Measurements from ENCODE around the gene APRT. TPM values are rescaled to one million over a fixed set of nuclear protein-coding genes. Genes with fewer than 3 reads are reported as not detected.

The APRT gene
- polyA plus RNA-seq, 3 donors, result 162 to 256 (median 227) TPM

DNA sequence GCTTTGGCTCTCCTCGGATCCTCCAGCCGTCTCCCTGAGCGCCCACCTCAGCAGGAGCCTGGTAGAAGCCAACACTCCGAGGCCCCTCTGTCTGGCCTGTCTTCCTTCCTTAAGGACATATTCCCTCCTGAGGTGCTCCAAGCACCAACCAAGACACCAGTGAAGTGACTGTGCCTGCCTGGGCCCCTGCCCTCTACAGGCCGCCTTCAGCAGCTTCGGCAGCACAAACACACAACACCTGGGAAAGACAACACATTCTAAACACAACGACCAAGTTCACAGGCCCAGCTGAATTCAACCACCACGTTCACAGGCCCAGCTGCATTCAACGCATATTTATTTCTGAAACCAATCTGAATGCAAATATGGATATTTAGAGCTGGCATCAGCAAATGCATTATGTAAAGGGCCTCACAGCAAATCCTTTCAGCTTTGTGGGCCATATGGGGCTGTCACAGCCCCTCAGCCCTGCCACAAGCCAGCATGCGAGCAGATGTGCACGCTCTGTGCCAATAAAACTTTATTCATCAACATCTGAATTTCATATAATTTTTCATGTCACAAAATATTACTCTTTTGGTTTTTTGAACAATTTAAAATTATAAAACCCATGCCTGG, 32.8 kb upstream of the APRT start:
- H3K27ac ChIP-seq (ENCODE audit: low read depth, low read length), result no peak overlapping the region
- 61 to 83% (median 81%) methylated on average over 11 of the region's 11 CpGs for WGBS, 3 donors

DNA sequence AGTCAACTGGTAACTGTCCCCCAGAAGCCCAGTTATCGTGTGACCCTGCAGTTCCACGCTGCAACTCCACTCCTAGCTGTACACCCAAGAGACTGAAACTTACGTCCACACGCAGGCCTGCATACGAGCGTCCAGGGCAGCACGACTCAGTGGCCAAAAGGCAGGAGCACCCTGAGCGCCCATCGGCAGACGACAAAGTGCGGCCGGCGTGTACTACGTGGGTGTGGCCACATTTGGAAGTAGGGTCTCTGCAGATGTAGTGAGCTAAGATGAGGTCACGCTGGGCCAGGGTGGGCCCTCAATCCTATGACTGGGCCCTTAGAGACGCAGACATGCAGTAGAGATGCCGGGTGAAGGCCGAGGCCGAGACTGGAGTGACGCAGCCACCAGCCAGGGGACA, 31.5 kb upstream of the APRT start:
- WGBS, 3 donors, result 90 to 95% (median 93%) methylated on average over 20 of the region's 20 CpGs
- no peak overlapping the region for H3K27ac ChIP-seq (ENCODE audit: low read depth, low read length)

GRCh38 chr16:88842806-88843205, 31.1 kb upstream of the APRT start:
- WGBS, 3 donors, result 93 to 96% (median 94%) methylated on average over 25 of the region's 25 CpGs
- H3K27ac ChIP-seq (ENCODE audit: low read depth, low read length), result no peak overlapping the region

DNA sequence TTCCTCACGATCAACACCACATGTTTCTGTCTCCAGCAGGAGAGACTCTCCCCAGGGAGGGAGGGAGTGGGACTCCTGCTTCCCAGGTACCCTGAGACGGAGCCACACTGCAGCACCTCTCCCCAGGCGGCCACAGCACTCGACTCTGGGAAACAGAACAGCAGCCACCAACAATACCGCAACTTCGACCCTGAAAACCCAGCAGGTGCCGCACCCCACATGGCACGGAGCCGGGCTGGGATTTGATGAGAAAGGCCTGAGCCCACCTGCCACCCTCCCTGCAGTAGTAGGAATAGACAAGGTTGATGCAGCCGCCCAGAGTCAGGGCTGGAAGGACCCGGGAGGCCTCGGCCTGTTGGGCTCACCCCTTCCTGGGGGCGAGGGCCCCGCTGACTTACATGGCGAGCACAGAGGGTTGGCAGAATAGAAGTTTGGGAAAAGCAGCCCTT, 30.6 kb upstream of the APRT start:
- WGBS, 3 donors, result 76 to 94% (median 87%) methylated on average over 15 of the region's 15 CpGs
- H3K27ac ChIP-seq (ENCODE audit: low read depth, low read length), result no peak overlapping the region

DNA sequence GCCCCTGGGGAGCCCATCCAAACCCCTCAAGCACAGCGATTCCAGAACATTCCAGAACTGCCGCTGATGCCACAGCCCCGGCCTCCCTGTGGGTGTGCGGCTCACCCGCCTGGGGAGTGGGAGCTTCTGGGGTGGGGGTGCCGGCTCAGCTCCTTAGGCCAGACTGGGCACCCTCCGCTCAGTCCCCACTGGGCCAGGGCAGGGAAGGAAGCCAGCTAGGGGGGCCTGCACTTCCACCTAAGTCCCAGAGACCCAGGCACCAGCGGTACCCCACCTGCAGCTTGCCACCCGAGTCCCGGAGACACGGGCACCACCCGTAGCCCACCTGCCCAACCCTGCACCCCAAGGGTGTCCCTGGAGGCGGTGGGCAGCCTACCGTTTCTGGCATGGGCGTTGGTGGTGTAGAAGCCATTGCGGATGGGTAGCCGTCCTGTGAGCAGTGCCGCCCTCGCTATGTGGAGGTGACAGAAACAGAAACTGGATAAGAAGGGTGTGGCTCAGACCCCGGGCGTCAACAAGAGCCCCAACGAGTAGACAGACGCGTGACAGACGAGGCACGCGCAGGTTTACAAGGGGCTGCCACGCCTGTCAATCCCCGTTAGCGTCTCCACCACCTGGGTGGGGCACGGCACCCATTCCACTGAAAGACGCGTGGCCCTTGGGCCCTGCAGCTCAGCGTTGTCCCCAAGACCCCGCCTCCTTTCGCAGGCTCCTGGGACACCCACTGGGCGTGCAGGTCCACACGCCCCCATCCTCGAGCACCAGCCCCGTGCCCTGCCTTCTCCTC, 30.0 kb upstream of the APRT start:
- 91 to 93% (median 93%) methylated on average over 38 to 40 of the region's 40 CpGs for WGBS, 3 donors
- H3K27ac ChIP-seq (ENCODE audit: low read depth, low read length), result no peak overlapping the region

DNA sequence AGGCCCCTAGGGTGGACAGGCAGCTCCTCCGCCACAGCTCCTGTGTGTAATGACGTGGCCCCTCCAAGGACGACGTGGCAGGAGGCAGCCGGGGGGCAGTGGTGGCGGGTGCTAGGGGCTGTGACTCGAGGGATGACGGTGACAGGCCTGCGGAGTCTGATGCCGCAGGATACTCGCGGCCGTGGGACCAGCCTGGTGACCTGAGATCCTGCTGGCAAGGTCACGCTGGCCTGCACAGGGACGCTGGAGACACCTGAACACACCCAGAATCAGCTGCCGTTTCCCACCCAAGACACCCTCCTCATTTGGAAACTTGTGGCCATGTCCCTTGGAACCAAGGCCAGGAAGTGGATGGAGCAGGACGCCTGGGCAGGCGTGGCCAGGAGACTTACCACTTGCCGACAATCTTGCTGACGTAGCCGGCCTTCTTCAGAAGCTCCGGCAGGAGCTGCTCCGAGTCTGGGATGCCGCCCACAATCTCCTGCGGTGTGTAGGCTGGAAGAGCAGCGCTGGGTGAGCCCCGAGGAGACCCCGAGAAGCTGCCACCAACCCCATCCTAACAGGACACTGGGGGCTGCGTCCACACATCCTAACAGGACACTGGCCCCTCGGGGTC, 29.0 kb upstream of the APRT start:
- no peak overlapping the region for H3K27ac ChIP-seq (ENCODE audit: low read depth, low read length)
- WGBS, 3 donors, result 70 to 90% (median 81%) methylated on average over 30 of the region's 30 CpGs

DNA sequence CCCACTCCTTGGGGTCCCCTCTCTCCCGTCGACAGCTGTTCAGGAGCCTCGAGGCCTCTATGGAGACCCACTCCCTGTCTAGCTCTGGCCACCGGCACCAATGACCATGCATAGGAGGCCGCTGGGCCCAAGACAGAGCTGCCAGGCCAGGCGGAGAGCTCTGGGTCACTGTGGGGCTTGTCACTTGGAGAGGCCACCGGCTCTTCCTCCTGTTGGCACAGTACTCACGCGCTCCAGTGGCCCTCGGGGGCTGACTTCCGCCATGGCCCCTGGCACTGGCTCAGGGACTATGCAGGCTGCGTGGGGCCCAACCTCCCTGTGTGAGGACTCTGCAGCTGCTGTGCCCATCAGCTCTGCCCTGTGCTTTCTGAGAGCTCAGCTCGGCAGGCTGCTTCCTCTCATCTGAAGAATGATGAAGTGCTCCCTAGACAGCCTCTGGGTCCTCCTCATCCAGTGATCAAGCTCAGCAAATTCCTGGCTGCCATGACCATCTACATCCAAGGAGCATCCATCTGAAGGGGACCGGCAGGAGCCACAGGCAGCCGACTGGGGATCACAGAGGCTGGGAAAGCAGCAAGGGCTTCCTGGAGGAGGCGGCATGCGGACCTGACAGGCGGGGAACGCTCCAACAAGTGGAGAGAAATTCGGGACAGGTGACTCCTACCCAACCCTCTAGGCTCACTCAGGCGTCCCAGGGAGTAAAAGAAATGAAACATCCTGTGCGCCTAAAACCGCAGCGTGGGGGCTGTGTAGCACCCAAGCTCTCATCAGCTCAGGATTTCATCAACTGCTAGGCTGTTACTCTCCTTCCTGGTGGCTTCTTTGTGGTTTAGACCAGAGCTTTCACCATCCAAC, 28.2 kb upstream of the APRT start:
- no peak overlapping the region for H3K27ac ChIP-seq (ENCODE audit: low read depth, low read length)
- 68 to 97% (median 75%) methylated on average over 24 of the region's 24 CpGs for WGBS, 3 donors

GRCh38 chr16:88839026-88839529, 27.4 kb upstream of the APRT start:
- WGBS, 3 donors, result 88 to 95% (median 90%) methylated on average over 39 of the region's 39 CpGs
- H3K27ac ChIP-seq (ENCODE audit: low read depth, low read length), result no peak overlapping the region

GRCh38 chr16:88838566-88838965, 26.8 kb upstream of the APRT start:
- 83 to 92% (median 86%) methylated on average over 19 of the region's 19 CpGs for WGBS, 3 donors
- H3K27ac ChIP-seq (ENCODE audit: low read depth, low read length), result no peak overlapping the region

DNA sequence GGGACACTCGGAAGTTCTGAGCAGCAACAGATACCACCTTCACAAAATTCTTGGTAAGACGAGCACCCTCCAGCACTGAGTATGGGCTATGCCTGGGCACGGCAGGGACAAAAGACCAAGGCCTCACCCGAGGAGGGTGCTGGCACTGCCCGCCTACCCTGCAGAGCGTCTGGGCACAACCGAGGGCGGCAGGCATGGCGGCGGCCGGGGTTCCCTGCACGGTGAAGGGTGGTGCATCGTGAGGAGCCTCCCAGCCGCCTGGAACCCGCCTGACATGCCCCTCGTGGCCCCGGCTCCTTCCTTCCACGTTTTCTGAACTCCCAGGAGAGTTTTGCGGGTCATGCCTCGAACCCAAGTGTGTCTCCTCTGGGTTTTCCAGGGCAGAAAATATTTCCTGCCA, 26.1 kb upstream of the APRT start:
- H3K27ac ChIP-seq (ENCODE audit: low read depth, low read length), result no peak overlapping the region
- WGBS, 3 donors, result 89 to 92% (median 89%) methylated on average over 19 to 20 of the region's 20 CpGs

DNA sequence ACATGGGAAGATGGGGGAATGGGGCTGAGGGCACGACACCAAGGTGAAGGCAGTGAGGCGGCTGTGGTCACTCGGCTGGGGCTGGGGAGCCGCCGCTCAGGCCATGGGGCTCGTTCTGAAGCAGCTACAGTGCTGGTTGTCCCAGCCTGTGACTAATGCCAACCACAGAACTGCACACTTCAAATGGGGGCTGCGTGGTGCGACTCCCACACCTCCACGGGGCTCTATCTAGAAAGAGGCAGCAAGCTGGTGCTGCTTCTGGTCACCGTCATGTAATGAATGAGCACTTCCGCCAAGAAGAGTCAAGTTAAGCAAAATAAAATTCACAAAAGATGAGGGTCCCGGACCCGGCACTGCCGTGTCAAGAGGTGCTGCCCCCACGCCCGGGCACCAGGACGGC, 25.1 kb upstream of the APRT start:
- H3K27ac ChIP-seq (ENCODE audit: low read depth, low read length), result no peak overlapping the region
- 89 to 93% (median 92%) methylated on average over 17 of the region's 17 CpGs for WGBS, 3 donors

DNA sequence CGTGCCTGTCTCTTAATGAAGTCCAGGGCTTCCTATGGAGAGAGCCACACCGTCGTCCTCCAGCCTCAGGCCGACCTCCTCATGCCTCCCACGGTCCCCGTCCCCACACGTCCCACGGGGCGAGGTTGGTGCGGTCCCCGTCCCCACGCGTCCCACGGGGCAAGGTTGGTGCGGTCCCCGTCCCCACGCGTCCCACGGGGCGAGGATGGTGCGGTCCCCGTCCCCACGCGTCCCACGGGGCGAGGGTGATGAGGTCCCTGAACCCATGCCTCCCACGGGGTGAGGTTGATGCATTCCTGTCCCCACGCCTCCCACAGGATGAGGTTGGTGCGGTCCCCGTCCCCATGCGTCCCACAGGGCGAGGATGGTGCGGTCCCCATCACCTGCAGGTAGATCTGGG, 24.1 kb upstream of the APRT start:
- WGBS, 3 donors, result 92 to 95% (median 94%) methylated on average over 33 of the region's 33 CpGs
- no peak overlapping the region for H3K27ac ChIP-seq (ENCODE audit: low read depth, low read length)

DNA sequence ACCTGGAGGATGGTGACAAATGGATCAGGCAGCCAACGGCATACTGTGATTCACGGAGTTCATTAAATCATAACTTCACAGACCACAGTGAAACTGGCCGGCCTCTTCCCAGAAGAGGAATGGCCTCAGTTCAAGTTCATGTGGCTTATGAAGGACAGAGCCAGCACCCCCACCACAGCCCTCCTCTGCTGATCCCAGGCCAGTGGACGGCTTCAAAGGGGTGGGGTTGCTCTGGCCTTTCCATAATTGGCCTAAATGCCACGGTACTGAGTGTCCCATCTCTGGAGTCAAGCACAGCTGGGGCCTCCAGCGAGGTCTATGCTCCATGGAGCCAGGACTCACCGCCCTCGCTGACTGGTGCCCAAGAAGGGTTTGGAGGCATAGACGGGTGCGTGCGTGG, 23.7 kb upstream of the APRT start:
- H3K27ac ChIP-seq (ENCODE audit: low read depth, low read length), result no peak overlapping the region
- 72 to 82% (median 80%) methylated on average over 11 of the region's 11 CpGs for WGBS, 3 donors

DNA sequence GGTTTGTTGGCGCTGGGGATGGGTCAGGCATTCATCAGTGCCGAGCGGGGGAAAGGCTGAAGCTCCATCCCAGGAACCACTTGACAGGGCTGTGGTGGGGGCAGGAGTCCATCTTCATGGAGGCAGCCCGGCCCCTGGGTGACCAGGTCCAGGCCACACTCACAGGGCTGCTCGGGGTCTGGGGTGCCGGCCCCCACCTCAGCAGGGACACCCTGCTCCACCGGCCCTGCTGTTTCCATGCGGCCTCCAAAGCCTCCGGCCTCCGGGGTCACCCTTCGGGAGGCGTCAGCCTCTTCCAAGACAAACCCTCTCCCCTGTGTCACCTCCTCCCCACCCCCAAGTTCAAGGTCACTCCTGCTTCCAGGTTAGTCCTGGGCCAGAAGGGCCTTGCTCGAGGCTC, 22.9 kb upstream of the APRT start:
- WGBS, 3 donors, result 90 to 96% (median 95%) methylated on average over 10 to 13 of the region's 13 CpGs
- no peak overlapping the region for H3K27ac ChIP-seq (ENCODE audit: low read depth, low read length)

DNA sequence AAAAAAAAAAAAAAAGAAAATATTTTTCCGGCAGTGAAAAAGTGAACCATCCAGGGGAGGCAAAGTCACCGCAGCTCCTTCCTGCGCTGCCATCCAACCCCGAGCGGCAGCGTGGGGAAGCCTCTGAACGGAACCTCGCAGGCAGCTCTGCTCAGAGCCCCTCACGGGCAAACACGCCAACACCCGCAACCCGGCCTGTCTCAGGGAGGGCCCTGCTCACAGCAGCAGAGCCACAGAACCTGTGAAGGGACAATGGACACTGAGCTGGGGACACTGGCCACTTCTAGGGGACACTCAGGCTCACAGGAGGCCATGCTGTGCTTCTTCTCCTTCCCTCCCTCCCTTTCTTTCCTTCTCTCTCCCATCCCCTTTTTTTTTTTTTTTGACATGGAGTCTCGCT, 21.4 kb upstream of the APRT start:
- 96 to 97% (median 96%) methylated on average over 13 of the region's 13 CpGs for WGBS, 3 donors

DNA sequence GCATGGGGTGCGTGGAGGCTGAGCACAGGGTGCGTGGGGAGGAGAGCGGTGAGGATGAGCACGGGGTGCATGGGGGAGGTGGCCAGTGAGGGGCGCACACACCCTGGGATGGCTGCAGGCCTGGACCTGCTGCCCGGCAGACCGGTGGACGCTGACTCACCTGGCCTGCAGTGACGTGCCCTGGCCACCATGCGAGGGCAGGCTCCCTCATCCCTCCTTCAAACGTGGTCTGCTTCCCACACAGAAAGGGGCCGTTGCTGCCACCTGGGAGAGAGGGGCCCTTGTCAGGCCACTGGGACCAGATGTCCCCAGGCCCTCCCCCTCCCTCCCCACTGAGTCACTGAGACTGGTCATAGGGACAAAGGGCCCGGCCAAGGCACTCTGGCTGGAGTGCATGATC, 20.1 kb upstream of the APRT start:
- WGBS, 3 donors, result 66 to 87% (median 81%) methylated on average over 11 to 13 of the region's 13 CpGs
- H3K27ac ChIP-seq (ENCODE audit: low read depth, low read length), result no peak overlapping the region

More for the DNA sequence above, 21.4 kb upstream of the APRT start:
- H3K27ac ChIP-seq (ENCODE audit: low read depth, low read length), result no peak overlapping the region

GRCh38 chr16:88830783-88831182, 19.1 kb upstream of the APRT start:
- no peak overlapping the region for H3K27ac ChIP-seq (ENCODE audit: low read depth, low read length)
- WGBS, 3 donors, result 88 to 91% (median 90%) methylated on average over 14 of the region's 14 CpGs

- 74 to 81% (median 76%) methylated on average over 11 of the region's 11 CpGs for WGBS, 3 donors
- H3K27ac ChIP-seq (ENCODE audit: low read depth, low read length), result no peak overlapping the region
These were observed 18.5 kb upstream of the APRT start for GRCh38 chr16:88830258-88830657.
